Muscle layer of colon (tissue), 2 donors: ENCODE measurements around the gene ZNF506.
A peak's percentile ranks its signal among the peaks of the same experiment; 100 is the strongest.
"Not testable (repeated sequence)": the region's sequence is repeated elsewhere in the genome, so short reads cannot be mapped to it uniquely, and the experiment has no call there.

Experiments used
- H3K27ac ChIP-seq: one replicate; pipeline ENCODE4 v1.7.0; 2013; ENCODE audit warnings: low read depth, mild to moderate bottlenecking, low read length, moderate library complexity
- H3K27me3 ChIP-seq, 2 donors: one replicate each; pipeline ENCODE4 v1.7.0; 2013; ENCODE audit warnings: low read length in 2 of 2, mild to moderate bottlenecking in 2 of 2; ENCODE audit not compliant: insufficient read depth in 2 of 2, control insufficient read depth in 1 of 2
- H3K36me3 ChIP-seq: one replicate; pipeline ENCODE4 v1.7.0; 2013; ENCODE audit warnings: mild to moderate bottlenecking, low read length; ENCODE audit not compliant: insufficient read depth
- H3K4me1 ChIP-seq: one replicate; pipeline ENCODE4 v1.7.0; 2013; ENCODE audit warnings: mild to moderate bottlenecking, low read length; ENCODE audit not compliant: insufficient read depth
- H3K4me3 ChIP-seq, 2 donors: one replicate each; pipeline ENCODE4 v1.7.0; 2013; ENCODE audit warnings: low read length in 2 of 2, low read depth in 1 of 2, mild to moderate bottlenecking in 1 of 2, moderate library complexity in 1 of 2
- H3K9ac ChIP-seq: one replicate; pipeline ENCODE4 v1.7.0; 2013; ENCODE audit warnings: low read length
- H3K9me3 ChIP-seq: one replicate; pipeline ENCODE4 v1.7.0; 2013; ENCODE audit warnings: mild to moderate bottlenecking, low read length
- donor health status: abdominal sarcoma.
- donor health status: Adenocarcinoma of cecum.

The ZNF506 gene

GRCh38 chr19:19777692-19778091, 43.9 kb downstream of the ZNF506 start:
- no peak overlapping the region for H3K27ac ChIP-seq
- no peaks in the 10 kb centered on the region for H3K27me3 ChIP-seq
- no peaks in the 10 kb centered on the region for H3K36me3 ChIP-seq
- no peak overlapping the region for H3K4me3 ChIP-seq
- H3K9ac ChIP-seq: no peak overlapping the region
- H3K9me3 ChIP-seq: no peaks in the 10 kb centered on the region
- peaks cover 18% of the 10 kb centered on the region for H3K4me1 ChIP-seq

GRCh38 chr19:19776206-19777008, 45.1 kb downstream of the ZNF506 start:
- Histone ChIP-seq H3K4me3 (peak overlapping the region; percentile 57 to 88), H3K27ac (peak overlapping the region; percentile 48), H3K36me3 (no peaks in the 10 kb centered on the region), H3K9ac (peak overlapping the region; percentile 82), H3K9me3 (no peaks in the 10 kb centered on the region), H3K4me1 (peaks cover 18% of the 10 kb centered on the region), H3K27me3 (no peaks in the 10 kb centered on the region)

- H3K4me1 ChIP-seq: peaks cover 18% of the 10 kb centered on the region
- peak overlapping the region; percentile 43 for H3K9ac ChIP-seq
- peak overlapping the region; percentile 57 to 88 for H3K4me3 ChIP-seq
- no peaks in the 10 kb centered on the region for H3K36me3 ChIP-seq
- no peaks in the 10 kb centered on the region for H3K27me3 ChIP-seq
- H3K27ac ChIP-seq: peak overlapping the region; percentile 48
- no peaks in the 10 kb centered on the region for H3K9me3 ChIP-seq
Observed at GRCh38 chr19:19775891-19776205, 45.7 kb downstream of the ZNF506 start.

GRCh38 chr19:19774354-19775033, 47.1 kb downstream of the ZNF506 start:
- Histone ChIP-seq H3K4me3 (no peak overlapping the region), H3K9me3 (no peaks in the 10 kb centered on the region), H3K4me1 (peaks cover 18% of the 10 kb centered on the region), H3K36me3 (no peaks in the 10 kb centered on the region), H3K27ac (no peak overlapping the region), H3K27me3 (no peaks in the 10 kb centered on the region), H3K9ac (no peak overlapping the region)

GRCh38 chr19:19771963-19772362, 49.6 kb downstream of the ZNF506 start:
- not testable (repeated sequence) for H3K36me3 ChIP-seq, H3K4me1 ChIP-seq, H3K27me3 ChIP-seq, H3K9ac ChIP-seq, H3K4me3 ChIP-seq, H3K9me3 ChIP-seq, H3K27ac ChIP-seq

- not testable (repeated sequence) for H3K27ac ChIP-seq
Observed at GRCh38 chr19:19769971-19770370, 51.6 kb downstream of the ZNF506 start.

GRCh38 chr19:19758164-19758563, 63.4 kb downstream of the ZNF506 start:
- Histone ChIP-seq H3K9ac (no peak overlapping the region), H3K9me3 (no peaks in the 10 kb centered on the region), H3K27ac (no peak overlapping the region), H3K27me3 (no peaks in the 10 kb centered on the region), H3K4me1 (no peaks in the 10 kb centered on the region), H3K4me3 (no peak overlapping the region), H3K36me3 (no peaks in the 10 kb centered on the region)

More at GRCh38 chr19:19769971-19770370, 51.6 kb downstream of the ZNF506 start:
- H3K9me3 ChIP-seq, H3K36me3 ChIP-seq, H3K4me1 ChIP-seq, H3K4me3 ChIP-seq, H3K9ac ChIP-seq, H3K27me3 ChIP-seq: not testable (repeated sequence)

- Histone ChIP-seq H3K9me3 (no peaks in the 10 kb centered on the region), H3K36me3 (no peaks in the 10 kb centered on the region), H3K4me1 (no peaks in the 10 kb centered on the region), H3K27ac (no peak overlapping the region), H3K4me3 (no peak overlapping the region), H3K9ac (no peak overlapping the region), H3K27me3 (no peaks in the 10 kb centered on the region)
Observed at GRCh38 chr19:19752760-19753403, 68.7 kb downstream of the ZNF506 start.

GRCh38 chr19:19751846-19752245, 69.7 kb downstream of the ZNF506 start:
- no peaks in the 10 kb centered on the region for H3K9me3 ChIP-seq
- no peaks in the 10 kb centered on the region for H3K4me1 ChIP-seq
- no peaks in the 10 kb centered on the region for H3K27me3 ChIP-seq
- no peak overlapping the region for H3K27ac ChIP-seq
- H3K9ac ChIP-seq: no peak overlapping the region
- no peaks in the 10 kb centered on the region for H3K36me3 ChIP-seq
- no peak overlapping the region for H3K4me3 ChIP-seq

- H3K36me3 ChIP-seq: no peaks in the 10 kb centered on the region
Observed at GRCh38 chr19:19750842-19751790, 70.4 kb downstream of the ZNF506 start.

More at GRCh38 chr19:19750842-19751790, 70.4 kb downstream of the ZNF506 start:
- Histone ChIP-seq H3K27ac (no peak overlapping the region), H3K9me3 (no peaks in the 10 kb centered on the region), H3K9ac (no peak overlapping the region), H3K27me3 (no peaks in the 10 kb centered on the region), H3K4me1 (no peaks in the 10 kb centered on the region), H3K4me3 (no peak overlapping the region)
